Loucy (cell line): ENCODE data around the gene MACROD2.

Experiments used
- EZH2phosphoT487 ChIP-seq: fragments of 200-600 bp; IDR thresholded peaks from 2 replicates; pipeline ENCODE4 v1.6.1; 2018; ENCODE audit warnings: antibody characterized with exemption, mild to moderate bottlenecking, moderate library complexity, borderline replicate concordance
- TF ChIP-seq, protein P1 (sequence below): fragments of 200-600 bp; sonication (generic); conservative IDR thresholded peaks from 2 replicates; pipeline ENCODE4 v1.5.1; 2014; ENCODE audit warnings: mild to moderate bottlenecking, antibody characterized with exemption, low read length

DNA sequence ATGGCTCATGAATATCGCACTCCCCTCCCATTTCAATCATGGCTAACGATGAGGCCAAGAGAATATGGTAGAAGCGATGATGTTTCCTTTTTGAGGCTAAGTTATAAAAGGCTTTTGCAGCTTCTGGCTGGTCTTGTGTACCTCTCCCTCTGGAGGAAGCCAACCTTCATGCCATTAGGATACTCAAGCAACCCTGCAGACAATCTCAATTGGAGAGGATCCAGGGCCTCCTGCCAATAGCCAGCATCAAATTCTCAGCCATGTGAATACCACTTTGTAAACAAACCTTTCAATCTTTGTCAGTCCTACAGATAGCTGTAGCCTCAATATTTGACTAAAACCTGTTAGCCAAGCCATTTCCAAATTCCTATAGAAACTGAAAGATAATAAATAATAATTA is 1839.5 kb downstream of the MACROD2 start:
- TF ChIP-seq, protein P1, sequence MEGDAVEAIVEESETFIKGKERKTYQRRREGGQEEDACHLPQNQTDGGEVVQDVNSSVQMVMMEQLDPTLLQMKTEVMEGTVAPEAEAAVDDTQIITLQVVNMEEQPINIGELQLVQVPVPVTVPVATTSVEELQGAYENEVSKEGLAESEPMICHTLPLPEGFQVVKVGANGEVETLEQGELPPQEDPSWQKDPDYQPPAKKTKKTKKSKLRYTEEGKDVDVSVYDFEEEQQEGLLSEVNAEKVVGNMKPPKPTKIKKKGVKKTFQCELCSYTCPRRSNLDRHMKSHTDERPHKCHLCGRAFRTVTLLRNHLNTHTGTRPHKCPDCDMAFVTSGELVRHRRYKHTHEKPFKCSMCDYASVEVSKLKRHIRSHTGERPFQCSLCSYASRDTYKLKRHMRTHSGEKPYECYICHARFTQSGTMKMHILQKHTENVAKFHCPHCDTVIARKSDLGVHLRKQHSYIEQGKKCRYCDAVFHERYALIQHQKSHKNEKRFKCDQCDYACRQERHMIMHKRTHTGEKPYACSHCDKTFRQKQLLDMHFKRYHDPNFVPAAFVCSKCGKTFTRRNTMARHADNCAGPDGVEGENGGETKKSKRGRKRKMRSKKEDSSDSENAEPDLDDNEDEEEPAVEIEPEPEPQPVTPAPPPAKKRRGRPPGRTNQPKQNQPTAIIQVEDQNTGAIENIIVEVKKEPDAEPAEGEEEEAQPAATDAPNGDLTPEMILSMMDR: no peak
- TF ChIP-seq EZH2phosphoT487: no peak
